Activated T-cell treated with anti-CD3 and anti-CD28 coated beads, Interleukin-2, amount 50 U/mL, for 24 hours (primary cell): Measurements from ENCODE around the gene PRCD.
"Not testable (repeated sequence)": the region's sequence is repeated elsewhere in the genome, so short reads cannot be mapped to it uniquely, and the experiment has no call there.

Experiments
- DNase-seq: peaks from one replicate; pipeline ENCODE4 v3.0.0-alpha.2; 2020
- H3K27ac Mint-ChIP-seq: 2 replicates; pipeline ENCODE4 v1.8.0; 2020; ENCODE audit warnings: mild to moderate bottlenecking, mixed read lengths
- H3K27me3 Mint-ChIP-seq: 2 replicates; pipeline ENCODE4 v1.8.0; 2020; ENCODE audit warnings: mixed read lengths
- H3K36me3 Mint-ChIP-seq: 2 replicates; pipeline ENCODE4 v1.8.0; 2020; ENCODE audit warnings: low read depth, mixed read lengths
- H3K4me1 Mint-ChIP-seq: 2 replicates; pipeline ENCODE4 v1.8.0; 2020; ENCODE audit warnings: low read depth, mixed read lengths
- H3K4me3 Mint-ChIP-seq: 2 replicates; pipeline ENCODE4 v1.8.0; 2020; ENCODE audit warnings: mild to moderate bottlenecking, moderate library complexity, mixed read lengths
- H3K9me3 Mint-ChIP-seq: 2 replicates; pipeline ENCODE4 v1.8.0; 2020; ENCODE audit warnings: mixed read lengths

PRCD gene

DNA sequence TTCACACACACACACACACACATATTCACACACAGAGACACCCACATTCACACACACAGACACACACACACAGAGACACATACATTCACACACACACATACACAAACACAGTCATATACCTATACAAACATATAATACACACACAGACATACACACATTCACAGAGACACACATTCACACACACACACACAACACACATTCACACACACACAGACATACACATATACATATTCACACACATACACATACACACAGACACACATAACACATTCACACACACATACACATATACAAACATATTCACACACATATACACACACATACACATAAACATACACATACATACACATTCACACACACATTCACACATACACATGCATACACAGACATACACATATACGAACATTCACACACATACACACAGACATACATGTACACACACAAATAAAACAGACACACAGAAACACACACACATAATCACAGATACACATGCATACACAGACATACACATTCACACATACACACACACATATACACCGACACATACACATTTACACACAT, 7.9 kb downstream of the PRCD start:
- Mint-ChIP-seq H3K27ac (no peak overlapping the region), H3K36me3 (no peaks in the 10 kb centered on the region), H3K27me3 (peaks cover 16% of the 10 kb centered on the region), H3K4me1 (peaks cover 5% of the 10 kb centered on the region), H3K4me3 (no peak overlapping the region), H3K9me3 (no peaks in the 10 kb centered on the region)
- no peak for DNase-seq

DNA sequence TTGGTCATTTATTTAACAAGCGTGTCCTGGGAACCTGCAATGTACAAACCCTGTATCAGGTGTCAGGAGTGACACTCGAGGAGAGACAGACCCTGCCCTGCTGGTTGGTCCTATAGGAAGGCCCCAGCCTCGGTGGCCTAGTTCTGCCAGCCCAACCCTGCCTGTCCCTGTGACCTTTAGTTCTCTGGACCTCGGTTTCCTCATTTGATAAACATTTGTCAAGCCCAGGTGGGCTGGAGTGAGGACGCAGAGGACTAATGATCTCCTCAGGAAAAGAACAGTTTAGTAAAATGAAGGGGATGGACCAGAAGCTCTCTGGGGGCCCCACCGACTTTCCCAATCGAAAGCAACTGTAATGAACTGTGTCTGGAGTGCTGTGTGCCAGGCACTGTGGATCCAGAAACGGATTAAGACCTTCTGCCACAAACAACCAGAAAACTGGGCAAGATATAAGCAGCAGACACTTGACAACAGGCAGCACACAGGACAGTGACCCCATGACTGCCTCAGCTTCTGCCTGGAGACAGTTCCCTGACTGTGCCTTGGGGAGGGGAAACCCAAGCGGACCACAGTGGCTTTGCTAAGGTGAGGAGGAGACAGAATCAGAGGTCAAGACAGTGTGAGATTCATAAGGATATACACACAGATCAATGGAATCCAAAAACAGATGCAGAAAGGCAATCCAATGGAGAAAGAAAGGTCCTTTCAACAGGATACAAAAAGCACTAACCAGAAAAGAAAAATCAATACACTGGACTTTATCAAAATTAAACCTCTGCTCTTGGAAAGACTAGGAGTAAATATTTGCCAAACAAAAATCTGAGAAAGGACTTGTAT, 8.8 kb downstream of the PRCD start:
- Mint-ChIP-seq H3K27me3 (peaks cover 11% of the 10 kb centered on the region), H3K27ac (no peak overlapping the region), H3K9me3 (no peaks in the 10 kb centered on the region), H3K36me3 (no peaks in the 10 kb centered on the region), H3K4me3 (no peak overlapping the region), H3K4me1 (peaks cover 5% of the 10 kb centered on the region)
- no peak for DNase-seq

DNA sequence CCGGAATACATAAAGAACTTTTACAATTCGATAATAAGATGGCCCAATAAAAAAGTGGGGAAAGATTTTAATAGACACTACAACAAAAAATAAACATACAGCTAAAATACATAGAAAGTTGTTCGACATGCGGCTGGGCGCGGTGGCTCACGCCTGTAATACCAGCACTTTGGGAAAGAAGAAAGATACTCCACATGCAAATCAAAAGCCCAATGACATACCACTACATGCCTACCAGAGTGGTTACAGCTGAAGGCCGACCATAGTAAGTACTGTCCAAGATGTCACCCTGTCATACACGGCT, 9.3 kb downstream of the PRCD start:
- DNase-seq: no peak
- Mint-ChIP-seq H3K27me3 (peaks cover 5% of the 10 kb centered on the region), H3K27ac (no peak overlapping the region), H3K4me3 (no peak overlapping the region), H3K9me3 (no peaks in the 10 kb centered on the region), H3K4me1 (peaks cover 5% of the 10 kb centered on the region), H3K36me3 (no peaks in the 10 kb centered on the region)

DNA sequence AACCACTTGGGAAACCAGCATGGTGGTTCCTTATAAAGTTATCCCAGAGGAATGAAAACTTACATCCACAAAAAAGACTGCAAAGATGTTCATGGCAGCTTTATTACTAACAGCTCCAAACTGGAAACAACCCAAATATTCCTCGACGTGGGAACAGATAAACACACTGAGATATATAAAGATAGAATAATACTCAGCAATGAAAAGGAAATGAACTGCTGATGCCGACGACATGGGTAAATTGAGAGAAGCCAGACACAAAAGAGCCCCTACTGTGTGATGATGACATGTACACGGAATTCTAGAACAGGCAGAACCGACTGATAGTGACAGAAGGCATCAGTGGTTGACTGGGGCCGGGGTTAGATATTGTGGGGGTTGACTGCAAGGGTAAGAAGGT, 9.7 kb downstream of the PRCD start:
- no peak overlapping the region for H3K4me3 Mint-ChIP-seq
- no peaks in the 10 kb centered on the region for H3K36me3 Mint-ChIP-seq
- H3K4me1 Mint-ChIP-seq: peaks cover 5% of the 10 kb centered on the region
- peaks cover 2% of the 10 kb centered on the region for H3K27me3 Mint-ChIP-seq
- no peak for DNase-seq
- H3K9me3 Mint-ChIP-seq: no peaks in the 10 kb centered on the region
- no peak overlapping the region for H3K27ac Mint-ChIP-seq

DNA sequence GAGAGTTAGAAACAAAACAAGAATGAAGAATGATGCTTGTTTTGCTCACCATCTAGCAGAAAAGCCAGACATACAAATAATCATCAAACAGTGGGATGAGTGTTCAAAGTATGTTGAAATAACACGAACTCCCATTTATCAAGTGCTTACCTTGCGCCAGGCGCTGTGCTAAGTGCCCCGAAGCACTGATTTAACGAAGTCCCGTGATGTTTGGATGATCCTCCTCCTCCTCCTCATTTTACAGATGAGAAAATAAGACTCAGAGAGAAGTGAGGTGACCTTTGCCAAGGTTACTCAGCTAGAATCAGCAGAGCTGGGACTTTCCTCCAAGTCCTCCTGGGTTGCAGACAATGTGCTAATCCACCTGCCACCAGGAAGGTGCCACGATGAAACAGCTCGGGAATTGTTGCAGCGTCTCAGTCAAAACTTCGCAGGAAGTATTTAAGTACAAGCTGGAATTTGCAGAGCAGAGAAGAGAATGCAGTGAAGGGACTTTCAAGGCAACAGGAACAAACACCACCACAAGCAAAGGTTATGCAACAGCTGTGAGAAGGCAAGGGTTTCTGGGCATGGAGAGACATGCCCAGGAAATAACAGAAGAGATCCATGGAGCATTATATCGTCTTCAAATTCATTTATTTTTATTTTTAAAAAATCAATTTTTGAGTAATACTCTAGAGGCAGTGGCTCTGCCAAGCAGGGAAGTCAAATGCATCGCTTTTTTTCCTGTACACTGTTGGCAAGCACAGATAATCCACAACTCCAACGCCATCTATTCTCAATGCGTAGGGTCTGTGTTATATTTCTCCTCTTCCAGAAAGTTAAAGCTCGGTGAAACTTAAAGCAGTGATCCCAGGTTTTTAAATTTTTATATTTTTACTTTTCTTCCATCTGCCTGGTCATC, 11.1 kb downstream of the PRCD start:
- peaks cover 2% of the 10 kb centered on the region for H3K36me3 Mint-ChIP-seq

DNA sequence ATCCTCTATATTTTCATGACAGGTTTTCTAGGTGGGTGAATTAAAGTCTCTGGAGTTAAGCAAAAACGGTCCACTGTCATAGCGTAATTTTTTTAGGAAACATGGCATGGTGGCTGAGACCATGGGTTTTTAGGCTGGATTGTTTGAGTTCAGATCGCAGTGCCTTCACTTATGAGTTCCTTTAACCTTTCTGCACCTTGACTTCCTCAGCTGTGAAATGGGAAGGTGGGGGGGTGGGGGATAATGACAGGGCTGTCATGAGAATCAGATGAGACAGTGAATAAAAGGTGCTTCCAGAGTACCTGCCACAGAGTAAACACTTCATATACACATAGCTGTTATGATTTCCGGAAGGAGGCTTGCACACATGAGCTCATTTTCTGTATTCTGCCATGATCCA, 11.8 kb downstream of the PRCD start:
- H3K9me3 Mint-ChIP-seq: no peaks in the 10 kb centered on the region

More for the DNA sequence above, 11.1 kb downstream of the PRCD start:
- no peak for DNase-seq
- Mint-ChIP-seq H3K4me1 (peaks cover 8% of the 10 kb centered on the region), H3K27ac (no peak overlapping the region), H3K27me3 (no peaks in the 10 kb centered on the region), H3K9me3 (no peaks in the 10 kb centered on the region), H3K4me3 (no peak overlapping the region)

DNA sequence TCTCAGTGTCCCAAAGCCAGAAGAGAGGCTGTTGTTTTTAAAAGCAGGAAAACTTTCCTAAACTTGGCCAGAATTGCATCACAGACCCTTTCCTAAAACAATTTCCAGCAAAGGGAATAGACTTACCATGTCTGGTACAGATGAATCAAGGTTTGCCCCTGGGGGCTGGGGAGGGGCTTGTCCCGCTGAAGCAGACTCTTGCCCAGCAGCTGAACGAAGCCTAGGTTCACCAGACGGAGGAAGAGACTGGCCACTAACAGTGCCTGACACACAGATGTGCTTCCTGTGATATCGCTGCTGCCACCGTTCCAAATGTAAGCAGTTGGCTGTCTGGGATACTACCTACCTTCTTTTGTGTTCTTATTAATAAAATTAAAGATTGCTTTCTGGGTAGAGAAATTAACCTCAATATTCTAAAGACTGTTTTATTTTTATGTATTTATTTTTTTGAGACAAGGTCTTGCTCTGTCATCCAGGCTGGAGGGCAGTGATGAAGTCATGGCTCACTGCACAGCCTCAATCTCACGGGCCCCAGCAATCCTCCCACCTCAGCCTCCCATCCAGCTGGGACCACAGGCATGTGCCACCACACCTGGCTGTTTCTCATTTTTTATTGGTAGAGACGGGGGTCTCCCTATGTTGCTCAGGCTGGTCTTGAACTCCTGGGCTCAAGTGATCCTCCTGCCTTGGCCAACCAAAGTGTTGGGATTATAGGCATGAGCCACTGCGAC, 13.5 kb downstream of the PRCD start:
- Mint-ChIP-seq H3K36me3 (peaks cover 18% of the 10 kb centered on the region), H3K27me3 (no peaks in the 10 kb centered on the region), H3K27ac (no peak overlapping the region), H3K9me3 (no peaks in the 10 kb centered on the region), H3K4me3 (no peak overlapping the region), H3K4me1 (peaks cover 20% of the 10 kb centered on the region)
- DNase-seq: no peak

More for the DNA sequence above, 11.8 kb downstream of the PRCD start:
- H3K4me3 Mint-ChIP-seq: no peak overlapping the region
- peaks cover 12% of the 10 kb centered on the region for H3K4me1 Mint-ChIP-seq
- no peak for DNase-seq
- peaks cover 2% of the 10 kb centered on the region for H3K36me3 Mint-ChIP-seq
- H3K27me3 Mint-ChIP-seq: no peaks in the 10 kb centered on the region
- H3K27ac Mint-ChIP-seq: no peak overlapping the region

DNA sequence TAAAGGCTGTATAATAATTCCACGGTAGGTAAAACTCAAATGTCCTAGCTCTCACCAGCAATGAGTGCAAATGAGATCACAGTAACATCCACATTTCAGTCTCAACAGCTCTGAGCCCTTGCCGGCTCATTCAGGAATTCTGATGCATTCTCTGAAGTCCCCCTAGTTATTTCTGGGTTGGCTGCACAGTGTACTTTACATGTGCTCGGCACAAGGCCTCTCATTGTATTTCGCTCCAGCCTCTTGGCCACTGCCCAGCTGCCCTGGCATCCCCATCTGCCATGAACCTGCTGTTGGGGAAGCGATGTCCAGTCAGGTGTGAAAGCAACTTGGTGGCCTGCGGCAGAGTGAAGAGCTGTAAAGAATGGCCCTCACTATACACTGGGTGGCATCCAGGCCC, 14.3 kb downstream of the PRCD start:
- Mint-ChIP-seq H3K4me1 (peaks cover 26% of the 10 kb centered on the region), H3K27ac (no peak overlapping the region), H3K9me3 (no peaks in the 10 kb centered on the region), H3K27me3 (no peaks in the 10 kb centered on the region), H3K4me3 (no peak overlapping the region), H3K36me3 (peaks cover 26% of the 10 kb centered on the region)
- no peak for DNase-seq

DNA sequence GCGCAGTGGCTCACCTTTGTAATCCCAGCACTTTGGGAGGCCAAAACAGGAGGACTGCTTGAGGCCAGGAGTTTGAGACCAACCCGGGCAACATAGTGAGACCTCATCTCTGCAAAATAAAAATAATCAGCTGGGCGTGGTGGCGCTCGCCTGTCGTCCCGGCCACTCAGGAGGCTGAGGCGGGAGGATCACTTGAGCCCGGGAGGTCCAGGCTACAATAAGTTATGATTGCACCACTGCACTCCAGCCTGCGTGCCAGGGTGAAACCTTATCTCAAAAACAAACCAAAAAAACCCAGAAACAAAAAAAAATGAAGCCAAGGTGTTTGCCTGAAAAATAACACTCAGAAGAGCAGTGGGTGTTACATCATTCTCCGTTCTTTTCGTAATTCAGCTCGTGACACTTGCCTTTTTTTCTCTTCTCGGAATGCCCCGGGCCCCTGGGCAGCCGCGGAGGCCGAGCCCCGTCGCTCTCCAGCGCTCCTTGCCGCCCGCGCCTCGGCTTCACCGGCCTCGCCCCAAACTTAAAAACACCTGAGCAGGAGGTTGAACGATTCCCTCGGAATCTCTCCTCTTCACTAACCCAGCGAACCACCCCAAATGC, 17.0 kb downstream of the PRCD start:
- Mint-ChIP-seq H3K27ac (peak overlapping the region; percentile 100), H3K36me3 (peaks cover 53% of the 10 kb centered on the region), H3K4me3 (peak overlapping the region; percentile 99), H3K9me3 (no peaks in the 10 kb centered on the region), H3K4me1 (peaks cover 46% of the 10 kb centered on the region), H3K27me3 (no peaks in the 10 kb centered on the region)
- DNase-seq: no peak

DNA sequence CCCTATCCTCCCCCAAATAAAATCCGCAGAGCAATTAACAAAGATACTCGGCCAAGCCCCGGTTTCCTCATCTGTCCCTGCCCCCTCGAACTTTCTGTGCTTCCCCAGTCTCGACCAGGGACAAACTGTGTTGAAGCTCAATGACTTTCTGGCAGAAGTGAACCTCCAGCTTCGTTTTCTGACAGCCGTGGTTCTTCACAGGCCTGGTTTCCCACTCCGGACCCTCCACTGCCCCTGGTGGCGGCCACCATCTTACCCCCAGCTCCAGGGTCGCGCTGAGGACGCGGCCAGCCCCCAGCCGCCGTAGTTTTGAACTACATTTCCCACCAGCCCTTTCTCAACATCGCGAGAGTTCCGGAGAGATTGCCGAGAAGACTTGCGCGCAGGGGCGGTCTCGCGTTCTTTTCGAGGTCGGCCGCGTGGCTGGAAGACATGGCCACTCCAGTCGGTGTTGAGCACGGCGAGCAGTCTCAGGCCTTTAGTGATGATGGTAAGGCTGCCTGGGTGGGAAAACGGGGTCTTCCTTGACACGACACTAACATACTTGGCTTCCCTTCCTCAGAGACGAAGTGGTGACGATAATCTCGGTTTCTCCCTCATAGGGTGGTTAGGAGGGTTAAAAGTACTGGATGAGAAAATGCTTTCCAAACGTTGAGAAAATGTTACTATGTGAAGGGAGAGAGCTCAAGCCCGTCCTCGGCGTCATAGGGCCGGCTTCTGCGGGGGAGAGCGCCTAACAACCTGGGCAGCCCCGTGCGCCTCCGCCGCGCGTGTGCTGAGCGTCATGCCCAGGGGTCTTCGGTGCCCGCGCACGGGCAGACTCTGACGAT, 17.7 kb downstream of the PRCD start:
- Mint-ChIP-seq H3K27me3 (no peaks in the 10 kb centered on the region), H3K4me1 (peaks cover 50% of the 10 kb centered on the region), H3K9me3 (no peaks in the 10 kb centered on the region), H3K36me3 (peaks cover 59% of the 10 kb centered on the region), H3K4me3 (peak overlapping the region; percentile 99), H3K27ac (peak overlapping the region; percentile 100)
- DNase-seq: peak; percentile 93

DNA sequence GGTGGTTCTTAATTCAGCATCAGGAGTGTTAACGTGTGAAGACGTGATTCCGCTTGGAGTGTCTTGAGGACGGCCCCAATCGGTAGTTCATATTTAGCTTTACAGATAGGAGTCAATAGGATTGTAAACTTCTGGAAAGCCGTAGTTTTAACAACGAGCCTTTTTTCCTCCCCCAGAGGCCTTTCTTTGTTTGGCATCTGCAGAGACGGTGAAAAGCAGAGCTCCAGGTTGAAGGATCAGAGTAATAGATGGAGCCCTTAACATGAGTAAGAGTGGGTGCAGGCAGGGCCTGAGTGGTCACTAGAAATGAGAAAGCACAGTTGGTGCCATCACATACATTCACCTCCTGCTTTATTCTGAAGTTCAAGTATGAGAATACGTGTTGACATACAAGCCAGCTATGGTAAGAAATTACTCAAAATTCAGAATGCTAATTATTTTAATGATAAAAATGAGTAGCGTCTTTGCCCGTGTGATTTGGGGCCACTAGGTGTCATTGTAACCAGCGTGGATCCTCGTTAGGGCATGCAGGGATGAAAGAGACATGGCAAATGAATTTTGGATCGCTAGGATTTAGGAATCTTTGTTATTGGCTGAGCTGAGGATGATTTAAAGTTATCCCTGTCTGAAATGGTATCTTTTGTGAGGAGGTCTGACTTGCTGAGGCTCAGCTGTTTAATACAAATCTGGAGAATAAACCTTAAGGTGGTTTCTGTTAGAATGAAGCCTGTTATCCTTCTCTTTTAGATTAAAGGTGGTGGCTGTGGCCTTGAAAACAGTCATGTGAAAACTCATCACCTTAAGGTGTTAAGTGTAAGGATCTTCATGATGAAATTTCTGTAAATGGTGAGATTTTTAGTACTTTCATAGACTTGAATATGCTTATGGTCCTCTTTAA, 18.6 kb downstream of the PRCD start:
- peaks cover 68% of the 10 kb centered on the region for H3K36me3 Mint-ChIP-seq
- no peaks in the 10 kb centered on the region for H3K27me3 Mint-ChIP-seq
- DNase-seq: no peak

DNA sequence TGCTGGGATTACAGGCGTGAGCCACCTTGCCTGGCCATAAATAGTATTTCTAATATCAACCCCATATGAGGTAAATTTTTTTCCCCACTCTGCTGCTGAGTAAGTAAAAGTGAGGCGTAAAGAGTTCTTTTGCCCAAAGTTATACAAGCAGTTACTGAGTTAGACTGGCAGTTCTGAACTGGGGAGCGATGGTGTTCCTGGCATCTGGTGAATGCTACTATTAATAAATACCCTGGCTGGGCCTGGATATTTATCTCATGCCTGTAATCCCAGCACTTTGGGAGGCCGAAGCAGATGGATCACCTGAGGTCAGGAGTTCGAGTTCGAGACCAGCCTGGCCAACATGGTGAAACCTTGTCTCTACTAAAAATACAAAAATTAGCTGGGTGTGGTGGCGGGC, 19.6 kb downstream of the PRCD start:
- not testable (repeated sequence) for DNase-seq, H3K27me3 Mint-ChIP-seq, H3K9me3 Mint-ChIP-seq
- peak overlapping the region; percentile 100 for H3K27ac Mint-ChIP-seq
- peaks cover 75% of the 10 kb centered on the region for H3K36me3 Mint-ChIP-seq
- peaks cover 61% of the 10 kb centered on the region for H3K4me1 Mint-ChIP-seq
- peak overlapping the region; percentile 99 for H3K4me3 Mint-ChIP-seq

More for the DNA sequence above, 18.6 kb downstream of the PRCD start:
- Mint-ChIP-seq H3K9me3 (no peaks in the 10 kb centered on the region), H3K4me3 (peak overlapping the region; percentile 99), H3K4me1 (peaks cover 59% of the 10 kb centered on the region), H3K27ac (peak overlapping the region; percentile 100)
